BLaER1 (cell line): ENCODE results near the gene PDZRN3.

ENCODE experiments used
- H3K27ac ChIP-seq: shearing (Covaris generic); formaldehyde crosslinking; 2 replicates; pipeline ENCODE4 v1.8.1; 2022
- H3K27me3 ChIP-seq: shearing (Covaris generic); formaldehyde crosslinking; 2 replicates; pipeline ENCODE4 v1.8.1; 2022
- H3K36me3 ChIP-seq: shearing (Covaris generic); formaldehyde crosslinking; 2 replicates; pipeline ENCODE4 v1.8.1; 2022
- H3K4me1 ChIP-seq: shearing (Covaris generic); formaldehyde crosslinking; 2 replicates; pipeline ENCODE4 v1.8.1; 2022
- H3K4me2 ChIP-seq: shearing (Covaris generic); formaldehyde crosslinking; 2 replicates; pipeline ENCODE4 v1.8.1; 2022
- H3K4me3 ChIP-seq: shearing (Covaris generic); formaldehyde crosslinking; 2 replicates; pipeline ENCODE4 v1.8.1; 2022
- H3K9ac ChIP-seq: shearing (Covaris generic); formaldehyde crosslinking; 2 replicates; pipeline ENCODE4 v1.8.1; 2022
- H3K9me3 ChIP-seq: shearing (Covaris generic); formaldehyde crosslinking; 2 replicates; pipeline ENCODE4 v1.8.1; 2022
- H4K20me1 ChIP-seq: shearing (Covaris generic); formaldehyde crosslinking; 2 replicates; pipeline ENCODE4 v1.8.1; 2022
- Cebpa-rat ChIP-seq: shearing (Covaris generic); IDR thresholded peaks from 2 replicates; pipeline ENCODE4 v1.8.1; 2022

PDZRN3 gene

DNA sequence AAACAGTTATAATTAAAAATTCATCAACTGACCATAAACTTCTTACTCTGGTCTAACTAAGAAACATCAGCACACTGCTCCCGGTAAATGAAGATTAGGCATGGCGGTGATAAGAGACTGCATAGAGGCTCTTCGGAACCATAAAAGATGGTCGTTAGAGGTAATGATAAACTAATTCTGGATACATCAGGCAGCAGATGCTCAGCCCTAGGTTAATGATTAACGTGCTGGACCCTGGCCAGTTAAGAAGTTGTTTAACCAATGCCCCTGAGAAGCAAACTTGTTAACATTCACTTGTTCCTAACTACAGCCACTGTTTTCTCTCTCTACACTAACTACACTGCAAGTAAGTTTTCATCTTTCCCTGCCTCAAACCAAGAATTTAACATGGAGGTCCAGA, 111.5 kb downstream of the PDZRN3 start:
- H3K27ac ChIP-seq = no peak overlapping the region; the same call in 1 of the 2 replicates
- no peak overlapping the region for H3K9ac ChIP-seq
- H3K4me2 ChIP-seq = no peak overlapping the region; the same call in 1 of the 2 replicates
- TF ChIP-seq Cebpa-rat = no peak
- H3K9me3 ChIP-seq = no peaks in the 10 kb centered on the region
- no peaks in the 10 kb centered on the region for H3K27me3 ChIP-seq
- H3K36me3 ChIP-seq = no peaks in the 10 kb centered on the region
- no peak overlapping the region for H3K4me3 ChIP-seq
- H3K4me1 ChIP-seq = peaks cover 50% of the 10 kb centered on the region
- no peaks in the 10 kb centered on the region for H4K20me1 ChIP-seq

GRCh38 chr3:73511571-73512525, 112.9 kb downstream of the PDZRN3 start:
- no peaks in the 10 kb centered on the region for H3K27me3 ChIP-seq
- H3K9me3 ChIP-seq = no peaks in the 10 kb centered on the region
- H3K4me1 ChIP-seq = peaks cover 45% of the 10 kb centered on the region
- H3K36me3 ChIP-seq = no peaks in the 10 kb centered on the region
- H3K4me2 ChIP-seq = peak overlapping the region; percentile 60
- no peak overlapping the region for H3K4me3 ChIP-seq
- H3K9ac ChIP-seq = no peak overlapping the region; the same call in 1 of the 2 replicates
- peak overlapping the region; percentile 73 for H3K27ac ChIP-seq
- TF ChIP-seq Cebpa-rat = no peak
- H4K20me1 ChIP-seq = no peaks in the 10 kb centered on the region

DNA sequence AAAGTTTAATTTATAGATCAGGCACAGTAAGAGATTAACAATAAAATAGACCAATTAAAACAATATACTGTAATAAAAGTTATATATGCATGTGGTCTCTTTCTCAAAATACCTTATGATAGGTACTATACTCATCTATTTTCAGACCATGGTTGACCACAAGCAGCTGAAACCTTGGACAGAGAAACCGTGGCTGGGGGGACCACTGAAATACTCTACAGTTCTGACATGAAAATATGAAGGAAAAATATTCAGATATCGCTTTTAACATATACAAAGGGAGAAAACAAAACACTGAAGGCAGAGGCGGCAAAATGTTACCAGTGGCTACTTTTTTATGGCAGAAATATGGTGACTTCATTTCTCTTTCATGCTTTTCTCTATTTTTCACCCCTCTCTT, 114.0 kb downstream of the PDZRN3 start:
- no peaks in the 10 kb centered on the region for H3K27me3 ChIP-seq
- peak overlapping the region; percentile 60 for H3K4me2 ChIP-seq
- no peaks in the 10 kb centered on the region for H4K20me1 ChIP-seq
- H3K4me3 ChIP-seq = no peak overlapping the region
- no peak for TF ChIP-seq Cebpa-rat
- no peaks in the 10 kb centered on the region for H3K9me3 ChIP-seq
- H3K36me3 ChIP-seq = no peaks in the 10 kb centered on the region
- H3K27ac ChIP-seq = peak overlapping the region; percentile 73
- peaks cover 45% of the 10 kb centered on the region for H3K4me1 ChIP-seq
- H3K9ac ChIP-seq = no peak overlapping the region

- Histone ChIP-seq H3K4me3 (no peak overlapping the region), H3K27me3 (no peaks in the 10 kb centered on the region), H3K27ac (no peak overlapping the region; the same call in 1 of the 2 replicates), H3K9me3 (no peaks in the 10 kb centered on the region), H3K4me2 (peak overlapping the region; percentile 60), H3K9ac (no peak overlapping the region), H3K4me1 (peaks cover 45% of the 10 kb centered on the region), H4K20me1 (no peaks in the 10 kb centered on the region), H3K36me3 (no peaks in the 10 kb centered on the region)
- no peak for TF ChIP-seq Cebpa-rat
These were observed 114.4 kb downstream of the PDZRN3 start for GRCh38 chr3:73510334-73510733.

DNA sequence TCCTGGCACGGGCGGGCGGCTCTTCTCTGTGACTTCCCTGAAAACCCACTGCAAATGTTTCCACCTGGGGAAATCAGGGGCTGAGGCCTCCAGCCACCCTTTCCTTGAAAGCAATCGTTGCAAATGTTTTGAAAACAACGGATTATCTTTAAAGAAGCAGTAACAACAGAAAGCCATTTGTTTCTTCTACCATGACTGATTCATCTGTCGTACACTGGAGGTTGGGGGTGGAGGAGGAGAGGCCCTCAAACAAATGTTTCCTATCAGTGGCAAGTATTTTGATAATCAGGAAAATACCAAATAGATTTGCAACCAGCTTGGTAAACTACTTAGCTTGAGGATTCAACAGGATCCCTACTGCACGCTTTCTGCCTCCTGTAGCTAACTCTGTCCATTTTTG, 114.9 kb downstream of the PDZRN3 start:
- Histone ChIP-seq H3K4me3 (no peak overlapping the region), H3K9ac (no peak overlapping the region), H3K9me3 (no peaks in the 10 kb centered on the region), H3K4me1 (peaks cover 45% of the 10 kb centered on the region), H3K36me3 (no peaks in the 10 kb centered on the region), H3K27ac (peak overlapping the region; percentile 27; the same call in 1 of the 2 replicates), H3K27me3 (no peaks in the 10 kb centered on the region), H4K20me1 (no peaks in the 10 kb centered on the region), H3K4me2 (peak overlapping the region; percentile 60)
- TF ChIP-seq Cebpa-rat = no peak

GRCh38 chr3:73509066-73509465, 115.7 kb downstream of the PDZRN3 start:
- Histone ChIP-seq H4K20me1 (no peaks in the 10 kb centered on the region), H3K36me3 (no peaks in the 10 kb centered on the region), H3K4me3 (no peak overlapping the region), H3K9ac (no peak overlapping the region), H3K9me3 (no peaks in the 10 kb centered on the region), H3K4me1 (peaks cover 45% of the 10 kb centered on the region), H3K27me3 (no peaks in the 10 kb centered on the region), H3K4me2 (peak overlapping the region; percentile 60), H3K27ac (0 out of 2 replicates have a peak overlapping the region, but pooled peaks have one; percentile 12)
- no peak for TF ChIP-seq Cebpa-rat

GRCh38 chr3:73508330-73508954, 116.3 kb downstream of the PDZRN3 start:
- Histone ChIP-seq H3K36me3 (no peaks in the 10 kb centered on the region), H3K27me3 (no peaks in the 10 kb centered on the region), H3K4me1 (peaks cover 45% of the 10 kb centered on the region), H3K9me3 (no peaks in the 10 kb centered on the region), H3K27ac (0 out of 2 replicates have a peak overlapping the region, but pooled peaks have one; percentile 12), H3K4me2 (peak overlapping the region; percentile 60; the same call in 1 of the 2 replicates), H3K9ac (no peak overlapping the region), H3K4me3 (no peak overlapping the region), H4K20me1 (no peaks in the 10 kb centered on the region)
- no peak for TF ChIP-seq Cebpa-rat

- no peak overlapping the region for H3K27ac ChIP-seq
These were observed 119.9 kb downstream of the PDZRN3 start for GRCh38 chr3:73504852-73505251.

GRCh38 chr3:73504239-73504638, 120.5 kb downstream of the PDZRN3 start:
- H3K27ac ChIP-seq = no peak overlapping the region
- no peaks in the 10 kb centered on the region for H3K36me3 ChIP-seq
- no peaks in the 10 kb centered on the region for H4K20me1 ChIP-seq
- H3K4me2 ChIP-seq = no peak overlapping the region
- no peak overlapping the region for H3K4me3 ChIP-seq
- no peak for TF ChIP-seq Cebpa-rat
- H3K4me1 ChIP-seq = peaks cover 7% of the 10 kb centered on the region
- no peaks in the 10 kb centered on the region for H3K27me3 ChIP-seq
- H3K9ac ChIP-seq = no peak overlapping the region
- H3K9me3 ChIP-seq = no peaks in the 10 kb centered on the region

More at GRCh38 chr3:73504852-73505251, 119.9 kb downstream of the PDZRN3 start:
- TF ChIP-seq Cebpa-rat = no peak
- no peaks in the 10 kb centered on the region for H3K9me3 ChIP-seq
- H3K4me2 ChIP-seq = no peak overlapping the region
- no peaks in the 10 kb centered on the region for H3K27me3 ChIP-seq
- peaks cover 13% of the 10 kb centered on the region for H3K4me1 ChIP-seq
- H3K9ac ChIP-seq = no peak overlapping the region
- H3K4me3 ChIP-seq = no peak overlapping the region
- H3K36me3 ChIP-seq = no peaks in the 10 kb centered on the region
- no peaks in the 10 kb centered on the region for H4K20me1 ChIP-seq

GRCh38 chr3:73503781-73504180, 121.0 kb downstream of the PDZRN3 start:
- Histone ChIP-seq H3K36me3 (no peaks in the 10 kb centered on the region), H3K4me2 (no peak overlapping the region), H3K9me3 (no peaks in the 10 kb centered on the region), H3K27ac (no peak overlapping the region), H3K27me3 (no peaks in the 10 kb centered on the region), H4K20me1 (no peaks in the 10 kb centered on the region), H3K4me1 (peaks cover 2% of the 10 kb centered on the region), H3K9ac (no peak overlapping the region), H3K4me3 (no peak overlapping the region)
- TF ChIP-seq Cebpa-rat = no peak
